Mesendoderm (in vitro differentiated cells): ENCODE data around the gene HPS1.

ENCODE experiments used
- DNase-seq: peaks from one replicate; pipeline ENCODE4 v3.0.0; 2013
- H2AK5ac ChIP-seq: 2 replicates; pipeline ENCODE4 v1.6.1; 2013; ENCODE audit warnings: low read length, inconsistent platforms
- H2BK120ac ChIP-seq: 2 replicates; pipeline ENCODE4 v1.6.1; 2013; ENCODE audit warnings: low read depth, mild to moderate bottlenecking, low read length, moderate library complexity, mixed read lengths
- H2BK15ac ChIP-seq: replicated peaks from 2 replicates; pipeline ENCODE4 v1.6.1; 2013; ENCODE audit warnings: low read depth, mild to moderate bottlenecking, moderate library complexity
- H2BK5ac ChIP-seq: 2 replicates; pipeline ENCODE4 v1.6.1; 2013; ENCODE audit warnings: low read length, inconsistent platforms
- H3K18ac ChIP-seq: 2 replicates; pipeline ENCODE4 v1.6.1; 2013; ENCODE audit warnings: mild to moderate bottlenecking, low read length, mixed read lengths
- H3K23ac ChIP-seq: one replicate; pipeline ENCODE4 v1.6.1; 2013; ENCODE audit warnings: low read length
- H3K27ac ChIP-seq: 2 replicates; pipeline ENCODE4 v1.5.1; 2013; ENCODE audit warnings: low read depth, mild to moderate bottlenecking, inconsistent platforms, low read length, moderate library complexity
- H3K27me3 ChIP-seq: 2 replicates; pipeline ENCODE4 v1.6.1; 2013; ENCODE audit warnings: low read length, control low read depth, mild to moderate bottlenecking, inconsistent platforms; ENCODE audit not compliant: insufficient read depth, poor library complexity
- H3K36me3 ChIP-seq: 2 replicates; pipeline ENCODE4 v1.6.1; 2013; ENCODE audit warnings: low read length, inconsistent platforms; ENCODE audit not compliant: control insufficient read depth, insufficient read depth
- H3K4ac ChIP-seq: one replicate; pipeline ENCODE4 v1.6.1; 2013; ENCODE audit warnings: low read depth, mild to moderate bottlenecking, low read length, moderate library complexity
- H3K4me1 ChIP-seq: 2 replicates; pipeline ENCODE4 v1.6.1; 2013; ENCODE audit warnings: low read depth, low read length, inconsistent platforms; ENCODE audit not compliant: control insufficient read depth
- H3K4me2 ChIP-seq: 2 replicates; pipeline ENCODE4 v1.6.1; 2013; ENCODE audit warnings: low read length
- H3K4me3 ChIP-seq: 2 replicates; pipeline ENCODE4 v1.5.1; 2013; ENCODE audit warnings: mild to moderate bottlenecking, low read length
- H3K56ac ChIP-seq: one replicate; pipeline ENCODE4 v1.6.1; 2013; ENCODE audit warnings: low read length
- H3K79me1 ChIP-seq: 2 replicates; pipeline ENCODE4 v1.6.1; 2013; ENCODE audit warnings: low read length, inconsistent platforms
- H3K79me2 ChIP-seq: 2 replicates; pipeline ENCODE4 v1.6.1; 2013; ENCODE audit warnings: mild to moderate bottlenecking, low read length; ENCODE audit not compliant: control insufficient read depth, insufficient read depth
- H3K9ac ChIP-seq: 2 replicates; pipeline ENCODE4 v1.6.1; 2013; ENCODE audit warnings: low read length, inconsistent platforms
- H4K5ac ChIP-seq: one replicate; pipeline ENCODE4 v1.6.1; 2013; ENCODE audit warnings: low read length
- H4K8ac ChIP-seq: one replicate; pipeline ENCODE4 v1.6.1; 2013; ENCODE audit warnings: low read depth, mild to moderate bottlenecking, control low read depth, low read length, moderate library complexity
- WGBS: extraction: QIAGEN DNeasy Blood & Tissue Kit; methylation state at CpG from one replicate; pipeline ENCODE4 v1.1.7; 2013; ENCODE audit warnings: low lambda C conversion rate, missing lambda C conversion rate; ENCODE audit not compliant: insufficient coverage; ENCODE audit errors: extremely low coverage; 5-methylcytosine and 5-hydroxymethylcytosine counted together

Gene HPS1

GRCh38 chr10:98415731-98416119, 31.0 kb downstream of the HPS1 start:
- Histone ChIP-seq H3K4me1 (peaks cover 6% of the 10 kb centered on the region), H3K18ac (no peak overlapping the region), H3K4ac (no peak overlapping the region), H2BK120ac (no peak overlapping the region), H3K9ac (no peak overlapping the region), H3K23ac (no peak overlapping the region), H2BK15ac (no peak overlapping the region), H3K79me2 (no peaks in the 10 kb centered on the region), H3K36me3 (no peaks in the 10 kb centered on the region), H4K5ac (no peak overlapping the region), H3K79me1 (no peaks in the 10 kb centered on the region), H2BK5ac (no peak overlapping the region), H3K4me3 (no peak overlapping the region), H3K27ac (no peak overlapping the region), H4K8ac (no peak overlapping the region), H3K27me3 (no peaks in the 10 kb centered on the region), H2AK5ac (no peak overlapping the region), H3K4me2 (no peak overlapping the region), H3K56ac (peak overlapping the region; percentile 75)
- WGBS = no CpG with 5 or more reads among the region's 8 CpGs
- no peak for DNase-seq

- Histone ChIP-seq H3K27ac (peak within 1 kb of the TSS; percentile 31), H3K79me2 (no peaks in the 10 kb centered on the region), H2BK120ac (no peak within 1 kb of the TSS), H2AK5ac (peak within 1 kb of the TSS; percentile 12), H3K9ac (peak within 1 kb of the TSS; percentile 78), H3K56ac (peak within 1 kb of the TSS; percentile 88), H3K4me1 (peaks cover 6% of the 10 kb centered on the region), H3K79me1 (no peaks in the 10 kb centered on the region), H4K8ac (no peak within 1 kb of the TSS), H2BK5ac (peak within 1 kb of the TSS; percentile 89), H3K4me3 (peak within 1 kb of the TSS; percentile 54), H3K36me3 (no peaks in the 10 kb centered on the region), H3K4ac (peak within 1 kb of the TSS; percentile 74), H4K5ac (no peak within 1 kb of the TSS), H3K18ac (peak within 1 kb of the TSS; percentile 34), H3K4me2 (peak within 1 kb of the TSS; percentile 44), H3K27me3 (no peaks in the 10 kb centered on the region), H2BK15ac (no peak within 1 kb of the TSS), H3K23ac (no peak within 1 kb of the TSS)
- peak; percentile 97 for DNase-seq
- WGBS = no CpG with 5 or more reads among the region's 25 CpGs
These were observed 31.6 kb downstream of the HPS1 start, which contains the start of gene PYROXD2 for GRCh38 chr10:98414932-98415730. TSS of gene PYROXD2 (minus strand) at chr10:98415182. CDS start at chr10:98415135, 47 bp downstream.

- peak overlapping the region; percentile 31 for H3K27ac ChIP-seq
- peak overlapping the region; percentile 44 for H3K4me2 ChIP-seq
- no peaks in the 10 kb centered on the region for H3K79me2 ChIP-seq
- H3K23ac ChIP-seq = no peak overlapping the region
- no peaks in the 10 kb centered on the region for H3K79me1 ChIP-seq
- no peaks in the 10 kb centered on the region for H3K36me3 ChIP-seq
- H3K4me1 ChIP-seq = peaks cover 6% of the 10 kb centered on the region
- peak overlapping the region; percentile 12 for H2AK5ac ChIP-seq
- H4K5ac ChIP-seq = no peak overlapping the region
- peak overlapping the region; percentile 74 for H3K4ac ChIP-seq
- peak overlapping the region; percentile 88 for H3K56ac ChIP-seq
- peak overlapping the region; percentile 15 for H3K18ac ChIP-seq
- H3K27me3 ChIP-seq = no peaks in the 10 kb centered on the region
- peak overlapping the region; percentile 54 for H3K4me3 ChIP-seq
- no peak overlapping the region for H2BK120ac ChIP-seq
- no peak overlapping the region for H4K8ac ChIP-seq
- DNase-seq = no peak
- H2BK5ac ChIP-seq = peak overlapping the region; percentile 89
- H2BK15ac ChIP-seq = no peak overlapping the region
- WGBS = no CpG with 5 or more reads among the region's 3 CpGs
- H3K9ac ChIP-seq = peak overlapping the region; percentile 78
These were observed 32.2 kb downstream of the HPS1 start for GRCh38 chr10:98414578-98414931.

- no peak for DNase-seq
- Histone ChIP-seq H3K27ac (no peak overlapping the region), H3K4me3 (no peak overlapping the region)
These were observed 35.0 kb downstream of the HPS1 start for GRCh38 chr10:98411768-98412167.

GRCh38 chr10:98411166-98411565, 35.6 kb downstream of the HPS1 start:
- no peak overlapping the region for H3K9ac ChIP-seq
- H3K27ac ChIP-seq = no peak overlapping the region
- H4K8ac ChIP-seq = no peak overlapping the region
- H3K27me3 ChIP-seq = no peaks in the 10 kb centered on the region
- no peaks in the 10 kb centered on the region for H3K79me2 ChIP-seq
- peaks cover 6% of the 10 kb centered on the region for H3K4me1 ChIP-seq
- H3K79me1 ChIP-seq = no peaks in the 10 kb centered on the region
- no peak overlapping the region for H3K56ac ChIP-seq
- H3K4ac ChIP-seq = no peak overlapping the region
- H2BK15ac ChIP-seq = no peak overlapping the region
- H3K4me2 ChIP-seq = no peak overlapping the region
- H4K5ac ChIP-seq = no peak overlapping the region
- H2BK120ac ChIP-seq = no peak overlapping the region
- no peak overlapping the region for H2AK5ac ChIP-seq
- H2BK5ac ChIP-seq = no peak overlapping the region
- DNase-seq = no peak
- H3K23ac ChIP-seq = no peak overlapping the region
- H3K36me3 ChIP-seq = no peaks in the 10 kb centered on the region
- H3K18ac ChIP-seq = no peak overlapping the region
- no peak overlapping the region for H3K4me3 ChIP-seq
- WGBS = no CpG with 5 or more reads among the region's 11 CpGs

More at GRCh38 chr10:98411768-98412167, 35.0 kb downstream of the HPS1 start:
- Histone ChIP-seq H2BK5ac (no peak overlapping the region), H3K79me2 (no peaks in the 10 kb centered on the region), H3K4me2 (no peak overlapping the region), H3K4me1 (peaks cover 6% of the 10 kb centered on the region), H4K8ac (no peak overlapping the region), H3K27me3 (no peaks in the 10 kb centered on the region), H2AK5ac (no peak overlapping the region), H3K4ac (no peak overlapping the region), H2BK15ac (no peak overlapping the region), H4K5ac (no peak overlapping the region), H3K9ac (no peak overlapping the region), H3K23ac (no peak overlapping the region), H3K18ac (no peak overlapping the region), H3K36me3 (no peaks in the 10 kb centered on the region), H3K56ac (no peak overlapping the region), H2BK120ac (no peak overlapping the region), H3K79me1 (no peaks in the 10 kb centered on the region)
- no CpG with 5 or more reads among the region's 1 CpG for WGBS
